ENCODE data around the gene KIF11. TPM values are rescaled to one million over a fixed set of nuclear protein-coding genes. Genes with fewer than 3 reads are reported as not detected.

KIF11 gene
- total and polyA plus RNA-seq, 2 donors = 0.82 to 26.6 TPM

DNA sequence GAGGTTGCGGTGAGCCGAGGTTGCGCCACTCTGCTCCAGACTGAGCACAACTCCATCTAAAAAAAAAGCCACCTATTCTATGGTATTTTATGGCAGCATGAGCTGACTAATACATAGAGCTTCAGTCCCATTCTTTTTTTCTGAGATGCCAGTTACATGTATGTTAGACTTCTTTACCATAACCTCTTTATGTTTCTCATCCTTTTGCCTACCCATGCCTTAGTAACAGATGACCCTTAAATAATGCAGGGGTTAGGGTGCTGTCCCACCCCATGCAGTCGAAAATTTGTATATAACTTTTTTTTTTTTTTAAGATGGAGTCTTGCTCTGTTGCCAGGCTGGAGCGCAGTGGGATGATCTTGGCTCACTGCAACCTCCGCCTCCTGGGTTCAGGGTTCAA is 74.1 kb downstream of the KIF11 start:
- Histone ChIP-seq H3K36me3 (ENCODE audit: insufficient read depth) (no peaks in the 10 kb centered on the region), H3K4me3 (ENCODE audit: low read depth, low read length) (no peak overlapping the region), H3K4me1 (ENCODE audit: insufficient read depth) (no peaks in the 10 kb centered on the region), H3K27ac (ENCODE audit: low read depth) (no peak overlapping the region)
- WGBS = 97% methylated on average over 6 of the region's 6 CpGs
- DNase-seq (ENCODE audit: extremely low spot score) = no peak

DNA sequence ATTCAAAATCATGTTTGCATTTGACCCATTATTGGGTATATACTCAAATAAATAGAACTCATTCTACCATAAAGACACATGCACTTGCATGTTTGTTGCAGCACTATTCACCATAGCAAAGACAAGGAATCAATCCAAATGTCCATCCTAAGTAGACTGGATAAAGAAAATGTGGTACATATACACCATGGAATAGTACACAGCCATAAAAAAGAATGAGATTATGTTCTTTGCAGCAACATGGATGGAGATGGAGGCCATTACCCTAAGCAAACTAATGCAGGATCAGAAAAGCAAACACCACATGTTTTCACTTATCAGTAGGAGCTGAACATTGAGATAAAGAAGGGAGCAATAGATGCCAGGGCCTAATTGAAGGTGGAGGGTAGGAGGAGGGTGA is 84.8 kb downstream of the KIF11 start:
- no peak for DNase-seq (ENCODE audit: extremely low spot score)
- Histone ChIP-seq H3K4me1 (ENCODE audit: insufficient read depth) (no peaks in the 10 kb centered on the region), H3K27ac (ENCODE audit: low read depth) (no peak overlapping the region), H3K36me3 (ENCODE audit: insufficient read depth) (no peaks in the 10 kb centered on the region), H3K4me3 (ENCODE audit: low read depth, low read length) (no peak overlapping the region)

DNA sequence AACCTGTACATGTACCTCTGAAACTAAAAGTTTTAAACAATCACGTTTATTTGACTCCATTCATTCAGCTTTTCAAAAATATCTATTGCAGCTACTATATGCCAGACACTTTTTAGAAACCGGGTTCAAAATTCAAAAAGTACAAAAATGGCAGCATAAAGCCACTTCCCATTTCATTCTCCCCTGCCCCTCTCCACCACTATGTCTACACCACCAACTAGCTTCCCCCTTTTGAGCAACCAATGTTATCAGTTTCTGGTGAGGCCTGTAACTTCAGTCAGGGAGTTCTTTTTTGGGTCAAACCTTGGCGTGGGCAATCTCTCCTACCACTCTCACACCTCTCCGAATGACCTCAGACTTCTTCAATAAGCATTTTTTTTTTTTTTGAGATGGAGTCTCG is 85.3 kb downstream of the KIF11 start:
- H3K36me3 ChIP-seq (ENCODE audit: insufficient read depth) = no peaks in the 10 kb centered on the region
- DNase-seq (ENCODE audit: extremely low spot score) = no peak
- H3K4me3 ChIP-seq (ENCODE audit: low read depth, low read length) = no peak overlapping the region
- WGBS = 91% methylated on average over 5 of the region's 5 CpGs
- H3K27ac ChIP-seq (ENCODE audit: low read depth) = no peak overlapping the region
- no peaks in the 10 kb centered on the region for H3K4me1 ChIP-seq (ENCODE audit: insufficient read depth)

DNA sequence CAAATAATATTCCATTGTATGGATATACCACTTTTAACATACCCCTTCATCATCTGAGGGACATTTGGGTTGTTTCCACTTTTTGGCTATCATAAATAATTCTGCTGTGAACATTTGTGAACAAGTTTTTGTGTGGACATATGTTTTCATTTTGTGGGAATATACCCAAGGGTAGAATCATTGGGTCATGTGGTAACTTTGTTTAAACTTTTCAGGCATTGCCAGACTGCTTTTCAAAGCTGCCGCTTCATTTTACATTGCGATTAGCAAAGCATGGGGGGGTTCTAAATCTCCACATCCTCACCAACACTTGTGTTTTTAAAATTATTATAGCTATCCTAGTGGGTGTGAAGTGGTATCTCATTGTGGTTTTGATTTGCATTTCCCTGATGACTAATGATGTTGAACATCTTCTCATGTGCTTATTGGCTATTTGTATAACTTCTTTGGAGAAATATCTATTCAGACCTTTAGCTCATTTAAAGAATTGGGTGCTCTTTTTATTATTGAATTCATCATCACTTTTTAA is 88.4 kb downstream of the KIF11 start:
- H3K4me1 ChIP-seq (ENCODE audit: insufficient read depth) = no peaks in the 10 kb centered on the region
- WGBS = 89% methylated on average over 2 of the region's 2 CpGs
- H3K27ac ChIP-seq (ENCODE audit: low read depth) = no peak overlapping the region
- no peak overlapping the region for H3K4me3 ChIP-seq (ENCODE audit: low read depth, low read length)
- DNase-seq (ENCODE audit: extremely low spot score) = no peak
- no peaks in the 10 kb centered on the region for H3K36me3 ChIP-seq (ENCODE audit: insufficient read depth)

DNA sequence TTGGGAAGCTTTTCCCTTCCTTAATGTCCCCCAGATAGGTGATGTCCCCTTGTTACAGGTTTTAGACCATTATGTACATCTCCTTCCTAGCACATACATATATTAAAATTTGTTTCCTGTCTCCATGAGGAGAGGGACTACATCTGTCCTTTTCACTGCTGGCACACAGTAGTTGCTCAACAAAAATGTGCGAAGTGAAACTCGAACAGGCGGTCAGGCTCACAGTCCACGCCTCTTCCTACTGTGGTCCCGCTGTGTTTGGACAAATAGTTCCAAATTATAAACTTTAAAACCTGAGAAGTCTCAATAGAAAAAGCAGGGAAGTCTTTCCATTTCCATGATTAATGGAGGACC is 95.6 kb downstream of the KIF11 start:
- peaks cover 2% of the 10 kb centered on the region for H3K36me3 ChIP-seq (ENCODE audit: insufficient read depth)
- peak overlapping the region; percentile 65 for H3K4me3 ChIP-seq (ENCODE audit: low read depth, low read length)
- H3K4me1 ChIP-seq (ENCODE audit: insufficient read depth) = peaks cover 2% of the 10 kb centered on the region
- DNase-seq (ENCODE audit: extremely low spot score) = no peak
- no peak overlapping the region for H3K27ac ChIP-seq (ENCODE audit: low read depth)
- 51% methylated on average over 5 of the region's 5 CpGs for WGBS

GRCh38 chr10:92688927-92689662 is 96.2 kb downstream of the KIF11 start:
- DNase-seq (ENCODE audit: extremely low spot score) = no peak
- WGBS = 2% methylated on average over 63 of the region's 63 CpGs
- peaks cover 2% of the 10 kb centered on the region for H3K4me1 ChIP-seq (ENCODE audit: insufficient read depth)
- peak overlapping the region; percentile 65 for H3K4me3 ChIP-seq (ENCODE audit: low read depth, low read length)
- H3K36me3 ChIP-seq (ENCODE audit: insufficient read depth) = peaks cover 2% of the 10 kb centered on the region
- H3K27ac ChIP-seq (ENCODE audit: low read depth) = no peak overlapping the region

- H3K4me1 ChIP-seq (ENCODE audit: insufficient read depth) = peaks cover 2% of the 10 kb centered on the region
- under 1% methylated on average over 79 of the region's 79 CpGs for WGBS
- H3K4me3 ChIP-seq (ENCODE audit: low read depth, low read length) = peak within 1 kb of the TSS; percentile 65
- peak within 1 kb of the TSS; percentile 79 for H3K27ac ChIP-seq (ENCODE audit: low read depth)
- peaks cover 2% of the 10 kb centered on the region for H3K36me3 ChIP-seq (ENCODE audit: insufficient read depth)
- no peak for DNase-seq (ENCODE audit: extremely low spot score)
Measured at GRCh38 chr10:92689663-92690210, 96.8 kb downstream of the KIF11 start, which contains the start of gene HHEX. TSS of gene HHEX (plus strand) at chr10:92689955. CDS start at chr10:92689987, 32 bp downstream.

- peak overlapping the region; percentile 79 for H3K27ac ChIP-seq (ENCODE audit: low read depth)
- peaks cover 2% of the 10 kb centered on the region for H3K4me1 ChIP-seq (ENCODE audit: insufficient read depth)
- H3K4me3 ChIP-seq (ENCODE audit: low read depth, low read length) = peak overlapping the region; percentile 65
- DNase-seq (ENCODE audit: extremely low spot score) = no peak
- WGBS = 3% methylated on average over 73 of the region's 73 CpGs
- peaks cover 2% of the 10 kb centered on the region for H3K36me3 ChIP-seq (ENCODE audit: insufficient read depth)
Measured at GRCh38 chr10:92690211-92690914, 97.4 kb downstream of the KIF11 start.

DNA sequence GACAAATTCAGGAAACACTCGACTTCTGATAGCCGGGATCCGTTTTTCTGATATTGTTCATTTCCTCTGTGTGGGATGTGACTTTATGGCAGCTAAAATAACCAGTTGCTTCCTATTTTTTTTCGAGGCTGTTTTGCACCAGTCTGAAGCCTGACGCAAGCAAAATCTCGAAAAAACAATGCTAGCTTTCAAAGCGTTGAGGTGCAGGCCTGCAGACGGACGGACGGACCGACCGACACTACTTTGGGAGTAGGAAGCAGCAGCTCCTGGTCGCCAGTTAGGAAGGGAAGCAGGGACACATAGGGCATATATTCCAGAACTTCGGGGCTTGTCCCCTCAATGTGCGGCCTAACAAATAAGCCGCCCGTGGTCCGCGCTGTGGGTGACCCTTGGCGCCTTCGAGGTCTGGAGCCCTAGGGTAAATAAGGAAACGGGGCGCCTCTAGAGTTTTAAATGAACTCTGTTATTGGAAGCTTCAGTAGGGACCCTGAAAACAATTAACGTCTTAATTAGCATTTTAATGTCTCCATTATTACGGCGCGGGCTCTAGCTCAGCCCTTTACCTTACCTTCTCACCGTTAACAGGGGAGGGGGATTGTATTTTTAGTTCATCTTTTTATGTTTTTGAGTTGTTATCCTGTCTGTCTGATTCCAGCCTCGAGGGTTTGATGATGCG is 98.1 kb downstream of the KIF11 start:
- Histone ChIP-seq H3K36me3 (ENCODE audit: insufficient read depth) (peaks cover 2% of the 10 kb centered on the region), H3K4me1 (ENCODE audit: insufficient read depth) (peaks cover 3% of the 10 kb centered on the region), H3K27ac (ENCODE audit: low read depth) (no peak overlapping the region), H3K4me3 (ENCODE audit: low read depth, low read length) (no peak overlapping the region)
- WGBS = 56% methylated on average over 30 of the region's 30 CpGs
- DNase-seq (ENCODE audit: extremely low spot score) = no peak

GRCh38 chr10:92691591-92692079 is 98.7 kb downstream of the KIF11 start:
- Histone ChIP-seq H3K36me3 (ENCODE audit: insufficient read depth) (peaks cover 2% of the 10 kb centered on the region), H3K4me3 (ENCODE audit: low read depth, low read length) (no peak overlapping the region), H3K27ac (ENCODE audit: low read depth) (no peak overlapping the region), H3K4me1 (ENCODE audit: insufficient read depth) (peaks cover 3% of the 10 kb centered on the region)
- DNase-seq (ENCODE audit: extremely low spot score) = no peak
- WGBS = 46% methylated on average over 35 of the region's 35 CpGs

DNA sequence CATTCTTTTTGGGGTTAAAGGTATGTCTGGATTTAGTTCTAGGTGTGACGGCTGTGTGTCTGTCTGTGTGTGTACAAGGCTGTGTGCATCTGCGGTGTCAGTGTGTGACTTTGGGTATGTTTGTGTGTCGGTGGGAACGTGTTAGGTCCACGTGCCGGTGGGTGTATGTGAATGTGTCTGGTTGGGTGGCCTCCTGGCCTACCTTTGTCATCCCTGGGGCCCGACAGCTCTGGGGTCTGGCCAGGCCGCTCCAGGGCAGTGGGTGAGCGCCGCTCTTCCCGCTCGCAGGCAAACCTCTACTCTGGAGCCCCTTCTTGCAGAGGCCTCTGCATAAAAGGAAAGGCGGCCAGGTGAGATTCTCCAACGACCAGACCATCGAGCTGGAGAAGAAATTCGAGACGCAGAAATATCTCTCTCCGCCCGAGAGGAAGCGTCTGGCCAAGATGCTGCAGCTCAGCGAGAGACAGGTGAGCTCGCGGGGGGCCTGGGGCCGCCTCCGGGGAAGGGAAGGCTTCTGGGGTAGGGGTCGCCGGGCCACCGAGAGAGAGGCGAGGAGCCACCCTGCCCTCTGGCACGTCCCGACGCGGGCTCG is 99.2 kb downstream of the KIF11 start:
- peak overlapping the region; percentile 14 for H3K27ac ChIP-seq (ENCODE audit: low read depth)
- H3K4me1 ChIP-seq (ENCODE audit: insufficient read depth) = peaks cover 3% of the 10 kb centered on the region
- DNase-seq (ENCODE audit: extremely low spot score) = no peak
- WGBS = 45% methylated on average over 34 of the region's 34 CpGs
- peaks cover 2% of the 10 kb centered on the region for H3K36me3 ChIP-seq (ENCODE audit: insufficient read depth)
- no peak overlapping the region for H3K4me3 ChIP-seq (ENCODE audit: low read depth, low read length)

GRCh38 chr10:92692697-92693533 is 100.0 kb downstream of the KIF11 start:
- WGBS = 52% methylated on average over 7 of the region's 7 CpGs
- no peak for DNase-seq (ENCODE audit: extremely low spot score)
- peaks cover 3% of the 10 kb centered on the region for H3K4me1 ChIP-seq (ENCODE audit: insufficient read depth)
- peaks cover 2% of the 10 kb centered on the region for H3K36me3 ChIP-seq (ENCODE audit: insufficient read depth)
- no peak overlapping the region for H3K27ac ChIP-seq (ENCODE audit: low read depth)
- H3K4me3 ChIP-seq (ENCODE audit: low read depth, low read length) = no peak overlapping the region

All from urinary bladder (tissue), 4 donors.